Fibroblast of pulmonary artery (primary cell): ENCODE data around the gene ASB9.
"Not testable (repeated sequence)": the region's sequence is repeated elsewhere in the genome, so short reads cannot be mapped to it uniquely, and the experiment has no call there.

Source experiments
- DNase-seq: peaks from one replicate; pipeline ENCODE4 v3.0.0-alpha.2; 2010; ENCODE audit warnings: low read depth
- H3K4me3 ChIP-seq: replicated peaks from 2 replicates; pipeline ENCODE4 v1.5.1; 2011; ENCODE audit warnings: low read depth, mild to moderate bottlenecking, control low read depth, low read length, moderate library complexity
- TF ChIP-seq, protein P1 (sequence below): IDR thresholded peaks from 2 replicates; pipeline ENCODE4 v1.5.1; 2011; ENCODE audit warnings: mild to moderate bottlenecking, control low read depth, low read length, inconsistent platforms; ENCODE audit errors: missing control alignments

ASB9 gene

GRCh38 chrX:15207384-15207783 is 62.5 kb downstream of the ASB9 start:
- TF ChIP-seq, protein P1, sequence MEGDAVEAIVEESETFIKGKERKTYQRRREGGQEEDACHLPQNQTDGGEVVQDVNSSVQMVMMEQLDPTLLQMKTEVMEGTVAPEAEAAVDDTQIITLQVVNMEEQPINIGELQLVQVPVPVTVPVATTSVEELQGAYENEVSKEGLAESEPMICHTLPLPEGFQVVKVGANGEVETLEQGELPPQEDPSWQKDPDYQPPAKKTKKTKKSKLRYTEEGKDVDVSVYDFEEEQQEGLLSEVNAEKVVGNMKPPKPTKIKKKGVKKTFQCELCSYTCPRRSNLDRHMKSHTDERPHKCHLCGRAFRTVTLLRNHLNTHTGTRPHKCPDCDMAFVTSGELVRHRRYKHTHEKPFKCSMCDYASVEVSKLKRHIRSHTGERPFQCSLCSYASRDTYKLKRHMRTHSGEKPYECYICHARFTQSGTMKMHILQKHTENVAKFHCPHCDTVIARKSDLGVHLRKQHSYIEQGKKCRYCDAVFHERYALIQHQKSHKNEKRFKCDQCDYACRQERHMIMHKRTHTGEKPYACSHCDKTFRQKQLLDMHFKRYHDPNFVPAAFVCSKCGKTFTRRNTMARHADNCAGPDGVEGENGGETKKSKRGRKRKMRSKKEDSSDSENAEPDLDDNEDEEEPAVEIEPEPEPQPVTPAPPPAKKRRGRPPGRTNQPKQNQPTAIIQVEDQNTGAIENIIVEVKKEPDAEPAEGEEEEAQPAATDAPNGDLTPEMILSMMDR = no peak
- no peak for DNase-seq

DNA sequence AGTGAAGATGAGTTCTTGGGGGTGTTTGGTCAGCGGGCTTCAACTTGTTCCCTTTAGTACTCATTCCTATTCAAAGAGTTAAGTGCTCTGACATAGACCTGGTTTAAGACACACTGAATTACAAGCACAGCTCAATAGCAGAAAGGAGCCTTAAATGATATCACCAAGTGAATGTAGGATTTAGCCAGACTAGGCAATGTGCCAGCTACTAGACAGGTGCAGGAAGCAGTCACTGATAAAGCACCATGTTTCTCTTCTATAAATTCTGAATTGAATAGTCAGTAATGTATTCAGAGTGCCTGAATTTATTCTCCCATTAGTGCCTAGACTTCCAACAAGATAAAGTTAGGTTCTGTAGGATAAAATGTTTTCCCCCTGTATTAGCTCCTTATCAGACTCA is 63.6 kb downstream of the ASB9 start:
- no peak for DNase-seq
- TF ChIP-seq, protein P1 = no peak
- no peak overlapping the region for H3K4me3 ChIP-seq

More at GRCh38 chrX:15207384-15207783, 62.5 kb downstream of the ASB9 start:
- H3K4me3 ChIP-seq = no peak overlapping the region

DNA sequence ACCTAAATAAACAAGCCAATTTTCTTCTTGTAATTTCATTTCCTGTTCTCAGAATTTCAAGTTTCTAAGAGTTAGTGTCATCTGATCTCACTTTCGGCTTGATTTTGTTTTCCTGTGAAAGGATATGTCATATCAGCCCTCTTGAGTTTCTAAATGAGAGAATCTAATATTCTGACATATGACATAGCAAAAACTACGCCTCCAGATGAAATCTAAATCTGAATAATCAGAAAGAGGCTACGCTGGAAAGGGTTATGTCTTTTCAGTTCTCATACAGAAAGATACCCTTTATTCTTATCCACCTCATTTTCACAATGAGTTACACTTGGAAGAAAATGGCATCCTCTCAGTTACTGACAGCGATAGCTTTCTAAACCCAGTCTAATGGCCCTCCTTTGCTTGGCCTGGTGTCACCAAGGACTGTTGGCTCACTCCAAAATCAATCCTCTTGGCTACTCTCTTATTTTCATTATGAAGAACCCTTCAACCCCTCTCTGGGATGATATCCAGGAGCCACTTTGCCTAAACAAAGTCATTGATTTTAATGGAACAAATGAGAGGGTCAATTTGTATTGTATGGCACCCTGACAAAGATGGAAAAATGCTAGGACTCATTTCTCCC is 65.6 kb downstream of the ASB9 start:
- DNase-seq = no peak
- TF ChIP-seq, protein P1 = no peak
- H3K4me3 ChIP-seq = no peak overlapping the region

GRCh38 chrX:15203694-15204093 is 66.2 kb downstream of the ASB9 start:
- TF ChIP-seq, protein P1 = no peak
- no peak overlapping the region for H3K4me3 ChIP-seq
- no peak for DNase-seq

- H3K4me3 ChIP-seq = no peak overlapping the region
- no peak for DNase-seq
- TF ChIP-seq, protein P1 = no peak
These were observed 67.3 kb downstream of the ASB9 start for GRCh38 chrX:15202454-15203177.

- no peak for DNase-seq
- TF ChIP-seq, protein P1 = no peak
- H3K4me3 ChIP-seq = no peak overlapping the region
These were observed 69.0 kb downstream of the ASB9 start for GRCh38 chrX:15200871-15201270.

GRCh38 chrX:15198608-15199202 is 71.2 kb downstream of the ASB9 start:
- DNase-seq = not testable (repeated sequence)

More at GRCh38 chrX:15198608-15199202, 71.2 kb downstream of the ASB9 start:
- H3K4me3 ChIP-seq = not testable (repeated sequence)
